ENCODE results near the gene PDK4. TPM values are rescaled to one million over a fixed set of nuclear protein-coding genes. Genes with fewer than 3 reads are reported as not detected.

Gene PDK4
- total and polyA plus RNA-seq, 2 of the 13 experiments (the other 11 are each of a cell fraction or from before 2014, with no cell fraction given) = 0.04 TPM; not detected in 1

GRCh38 chr7:95545007-95545615 is 51.2 kb downstream of the PDK4 start (continued):
- TF ChIP-seq DRAP1 (CRISPR knock-in tag; IDR thresholded peaks at IDR 0.05) (no peak), ZNF646 (CRISPR knock-in tag; IDR thresholded peaks at IDR 0.05) (no peak), SMC3 (IDR thresholded peaks at IDR 0.05; ENCODE audit: low read length) (peak; percentile 58), MATR3 (CRISPR knock-in tag; IDR thresholded peaks at IDR 0.05) (no peak), ZNF292 (CRISPR knock-in tag; IDR thresholded peaks at IDR 0.05; ENCODE audit: borderline replicate concordance, low read depth) (no peak), MZF1 (CRISPR knock-in tag; IDR thresholded peaks at IDR 0.05; ENCODE audit: borderline replicate concordance) (no peak), ZNF33A (CRISPR knock-in tag; IDR thresholded peaks at IDR 0.05; ENCODE audit: borderline replicate concordance) (no peak), ZNF629 (CRISPR knock-in tag; conservative IDR thresholded peaks at IDR 0.05) (no peak), ZNF513 (CRISPR knock-in tag; conservative IDR thresholded peaks at IDR 0.05) (no peak), MLXIP (CRISPR knock-in tag; IDR thresholded peaks at IDR 0.05; ENCODE audit: borderline replicate concordance) (no peak), ZNF460 (CRISPR knock-in tag; IDR thresholded peaks at IDR 0.05; ENCODE audit: borderline replicate concordance) (no peak), ZNF792 (CRISPR knock-in tag; IDR thresholded peaks at IDR 0.05) (no peak), RFXANK (CRISPR knock-in tag; IDR thresholded peaks at IDR 0.05) (no peak), ZNF232 (CRISPR knock-in tag; IDR thresholded peaks at IDR 0.05; ENCODE audit: borderline replicate concordance) (no peak), ZBTB10 (CRISPR knock-in tag; IDR thresholded peaks at IDR 0.05; ENCODE audit: borderline replicate concordance) (no peak), ZFP36L2 (CRISPR knock-in tag; IDR thresholded peaks at IDR 0.05) (no peak)
